Uterus (tissue), 4 donors: ENCODE data around the gene WDSUB1. TPM values are rescaled to one million over a fixed set of nuclear protein-coding genes. Genes with fewer than 3 reads are reported as not detected.

Experiments used
- DNase-seq, 2 donors: peaks; one replicate each; pipeline ENCODE4 v3.0.0-alpha.2; 2019 to 2020
- H3K27ac ChIP-seq, 2 donors: fragments of 200-600 bp; sonication (generic); 1 replicate in 1 of 2; 2 replicates in 1 of 2; pipeline ENCODE4 v1.5.1; 2016 to 2018
- H3K27me3 ChIP-seq, 2 donors: fragments of 200-600 bp; sonication (generic); one replicate each; pipeline ENCODE4 v1.5.1; 2018 to 2019; ENCODE audit warnings: control low read depth in 1 of 2
- H3K36me3 ChIP-seq, 2 donors: fragments of 200-600 bp; sonication (generic); one replicate each; pipeline ENCODE4 v1.5.1; 2019; ENCODE audit warnings: control low read depth in 1 of 2
- H3K4me1 ChIP-seq, 2 donors: fragments of 200-600 bp; sonication (generic); one replicate each; pipeline ENCODE4 v1.5.1; 2018 to 2019; ENCODE audit warnings: control low read depth in 1 of 2
- H3K4me3 ChIP-seq, 2 donors: fragments of 200-600 bp; sonication (generic); 1 replicate in 1 of 2; 2 replicates in 1 of 2; pipeline ENCODE4 v1.5.1; 2018 to 2019; ENCODE audit warnings: mild to moderate bottlenecking in 1 of 2
- H3K9me3 ChIP-seq, 2 donors: fragments of 200-600 bp; sonication (generic); one replicate each; pipeline ENCODE4 v1.5.1; 2019; ENCODE audit warnings: control low read depth in 1 of 2
- POLR2A ChIP-seq, 2 donors: fragments of 450-650 bp; IDR thresholded peaks; one replicate each; pipeline ENCODE4 v1.6.1; 2016; ENCODE audit warnings: antibody characterized with exemption in 2 of 2, mild to moderate bottlenecking in 1 of 2, moderate library complexity in 1 of 2
- intact Hi-C: fragments of 100-400 bp; cut with DNase I; formaldehyde crosslinking; loops from one replicate; pipeline ENCODE4 v1.15.1; 2023; ENCODE audit warnings: low total_unique reads
- microRNA-seq: library from miRNA; unstranded; fragments of <30 nt; microRNA quantifications from one replicate; pipeline ENCODE4, GENCODE V29; 2016; ENCODE audit warnings: borderline microRNAs expressed, borderline replicate concordance
- small RNA-seq: library from RNA; depleted of rRNA; stranded (forward); fragments of <200 nt; gene quantifications from one replicate; pipeline ENCODE3, GENCODE V24; 2016
- total RNA-seq, 4 donors: library from RNA; depleted of rRNA in 3 of 4; stranded (reverse); fragments of >200 nt in 3 of 4; gene quantifications; one replicate each; pipeline versions ENCODE4 v1.1.0 to v1.2.4, GENCODE V29; 2014 to 2023
- TF ChIP-seq, protein P1 (sequence below), 4 experiments: fragments of 200-600 bp in 2 of 4; fragments of 450-650 bp in 2 of 4; sonication (generic) in 2 of 4; IDR thresholded peaks; one replicate each; pipeline ENCODE4 v1.5.1; 2016 to 2019; ENCODE audit warnings: antibody characterized with exemption in 4 of 4, mild to moderate bottlenecking in 2 of 4, moderate library complexity in 1 of 4
- donor health status: DM: yes; HTN: yes; CAD: no.

Gene WDSUB1
- total RNA-seq, 4 donors from 2014 or later = 5.6 to 10.3 (median 8.3) TPM

DNA sequence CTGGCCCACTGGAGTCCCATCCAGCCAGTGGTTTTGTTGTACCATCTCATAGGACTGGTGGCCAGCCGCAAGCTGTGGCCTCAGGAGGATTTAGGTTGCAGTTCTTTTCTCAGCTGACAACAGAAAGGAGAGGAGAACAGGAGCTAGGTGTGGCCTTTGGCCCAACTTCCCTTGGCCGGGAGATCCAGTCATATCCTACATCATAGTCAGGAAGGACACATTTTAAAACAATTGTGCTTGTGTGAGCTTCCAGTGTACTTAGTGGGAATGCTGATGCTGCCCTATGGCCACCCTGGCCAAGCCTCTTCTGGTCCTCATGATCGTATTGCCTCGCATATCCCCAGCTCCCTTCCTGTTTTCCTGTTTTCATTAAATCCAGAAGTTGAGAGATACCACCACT is 98.1 kb downstream of the WDSUB1 start:
- no peaks in the 10 kb centered on the region for H3K9me3 ChIP-seq
- H3K27me3 ChIP-seq = no peaks in the 10 kb centered on the region
- DNase-seq = no peak
- intact Hi-C loops = no loop called here
- TF ChIP-seq, protein P1, sequence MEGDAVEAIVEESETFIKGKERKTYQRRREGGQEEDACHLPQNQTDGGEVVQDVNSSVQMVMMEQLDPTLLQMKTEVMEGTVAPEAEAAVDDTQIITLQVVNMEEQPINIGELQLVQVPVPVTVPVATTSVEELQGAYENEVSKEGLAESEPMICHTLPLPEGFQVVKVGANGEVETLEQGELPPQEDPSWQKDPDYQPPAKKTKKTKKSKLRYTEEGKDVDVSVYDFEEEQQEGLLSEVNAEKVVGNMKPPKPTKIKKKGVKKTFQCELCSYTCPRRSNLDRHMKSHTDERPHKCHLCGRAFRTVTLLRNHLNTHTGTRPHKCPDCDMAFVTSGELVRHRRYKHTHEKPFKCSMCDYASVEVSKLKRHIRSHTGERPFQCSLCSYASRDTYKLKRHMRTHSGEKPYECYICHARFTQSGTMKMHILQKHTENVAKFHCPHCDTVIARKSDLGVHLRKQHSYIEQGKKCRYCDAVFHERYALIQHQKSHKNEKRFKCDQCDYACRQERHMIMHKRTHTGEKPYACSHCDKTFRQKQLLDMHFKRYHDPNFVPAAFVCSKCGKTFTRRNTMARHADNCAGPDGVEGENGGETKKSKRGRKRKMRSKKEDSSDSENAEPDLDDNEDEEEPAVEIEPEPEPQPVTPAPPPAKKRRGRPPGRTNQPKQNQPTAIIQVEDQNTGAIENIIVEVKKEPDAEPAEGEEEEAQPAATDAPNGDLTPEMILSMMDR (IDR thresholded peaks at IDR 0.05) = no peak
- TF ChIP-seq POLR2A (IDR thresholded peaks at IDR 0.05) = no peak
- H3K4me1 ChIP-seq = no peaks in the 10 kb centered on the region
- H3K27ac ChIP-seq = peak overlapping the region in 1 of 2 donors; percentile 3
- no peak overlapping the region for H3K4me3 ChIP-seq
- H3K36me3 ChIP-seq = no peaks in the 10 kb centered on the region

DNA sequence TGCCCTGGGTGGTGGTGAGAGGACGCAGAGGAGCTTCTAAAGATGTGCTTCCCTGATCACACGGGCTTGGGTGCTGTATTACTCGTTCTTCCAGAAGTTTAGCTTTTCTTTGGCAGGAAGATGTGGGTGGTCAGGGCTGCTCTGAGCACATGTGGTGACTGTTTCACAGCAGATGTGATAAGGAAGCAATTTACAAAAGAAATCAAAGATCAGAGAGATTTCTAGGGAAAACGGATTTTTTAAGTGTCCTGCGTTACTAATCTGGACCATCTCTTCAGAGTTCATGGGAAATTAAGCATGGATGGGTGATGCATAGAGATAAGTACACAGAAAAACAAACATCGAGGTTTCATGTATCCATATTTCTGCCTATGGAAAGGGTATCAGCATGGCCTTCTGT is 99.4 kb downstream of the WDSUB1 start:
- Histone ChIP-seq H3K27ac (no peak overlapping the region), H3K27me3 (no peaks in the 10 kb centered on the region), H3K36me3 (no peaks in the 10 kb centered on the region), H3K4me3 (no peak overlapping the region), H3K4me1 (no peaks in the 10 kb centered on the region), H3K9me3 (no peaks in the 10 kb centered on the region)
- DNase-seq = no peak
- intact Hi-C loops = no loop called here
- TF ChIP-seq POLR2A (IDR thresholded peaks at IDR 0.05) = no peak
- TF ChIP-seq, protein P1 (IDR thresholded peaks at IDR 0.05) = no peak

DNA sequence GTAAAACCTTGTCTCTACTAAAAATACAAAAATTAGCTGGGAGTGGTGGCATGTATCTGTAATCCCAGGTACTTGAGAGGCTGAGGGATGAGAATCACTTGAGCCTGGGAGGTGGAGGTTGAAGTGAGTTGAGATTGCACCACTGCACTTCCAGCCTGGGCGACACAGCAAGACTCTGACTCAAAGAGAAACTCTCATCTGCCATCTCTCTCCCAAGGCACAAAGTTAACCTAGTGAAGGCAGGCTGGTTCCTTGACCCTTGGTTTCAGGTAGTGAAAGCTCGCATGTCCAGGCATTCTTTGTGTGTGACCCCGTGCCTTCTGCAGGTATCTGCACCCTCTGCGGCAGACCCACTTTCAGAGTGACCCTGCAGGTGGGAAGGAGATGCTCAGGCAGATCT is 100.0 kb downstream of the WDSUB1 start:
- no peak for DNase-seq
- TF ChIP-seq, protein P1 (IDR thresholded peaks at IDR 0.05) = no peak
- no peak for TF ChIP-seq POLR2A (IDR thresholded peaks at IDR 0.05)
- Histone ChIP-seq H3K4me3 (no peak overlapping the region), H3K36me3 (no peaks in the 10 kb centered on the region), H3K9me3 (no peaks in the 10 kb centered on the region), H3K27ac (no peak overlapping the region), H3K4me1 (no peaks in the 10 kb centered on the region), H3K27me3 (no peaks in the 10 kb centered on the region)
- intact Hi-C loops = no loop called here

Small RNA genes within 50 kb of the gene (microRNA-seq; reads per million reads assigned to microRNA genes)
- not detected for gene MIR6888

Small RNA genes within 50 kb of the gene (small RNA-seq; reads per million reads assigned to genes)
- gene MIR6888 = not detected
